HepG2 (cell line): ENCODE measurements around the gene CRAMP1. TPM values are rescaled to one million over a fixed set of nuclear protein-coding genes. Genes with fewer than 3 reads are reported as not detected.

Source experiments
- ATAC-seq: fragments of 200-7000 bp; cut with Tn5 transposase; 3 replicates; pipeline ENCODE4 v1.9.1; 2020; ENCODE audit warnings: mild to moderate bottlenecking, moderate library complexity
- BruUV-seq: library from RNA; stranded (reverse); fragments of 400-500 nt; replicated peaks from 2 replicates; lab custom pipeline; 2021; lab: Mats Ljungman, UMichigan
- CTCF ChIA-PET: fragments of 300-600 bp; formaldehyde crosslinking; extraction: SDS; loops from one replicate; lab custom pipeline; 2021; ENCODE audit warnings: low total read pairs, inconsistent platforms, low intra/inter-chr PET ratio; lab: Yijun Ruan, JAX
- POLR2A ChIA-PET: fragments of 350-600 bp; sonication (Branson Sonifier 250); formaldehyde crosslinking; loops from one replicate; lab custom pipeline; 2020; ENCODE audit warnings: antibody characterized with exemption, inconsistent platforms; lab: Yijun Ruan, JAX
- DNase-seq: peaks from one replicate; pipeline ENCODE4 v3.0.0-alpha.2; 2015; ENCODE audit warnings: low spot score
- FAIRE-seq: peaks from 3 replicates; lab custom pipeline; 2011; peaks lifted over from hg19 to GRCh38; lab: Jason Lieb, UNC
- H2AFZ ChIP-seq: one replicate; pipeline ENCODE4 v1.6.1; 2011; ENCODE audit warnings: low read length, inconsistent platforms
- H3K27ac ChIP-seq: fragments of 300-600 bp; 3 replicates; pipeline ENCODE4 v1.8.0; 2011; ENCODE audit warnings: mixed run types, mild to moderate bottlenecking, mixed read lengths, low read length, inconsistent platforms; ENCODE audit not compliant: insufficient read depth; ENCODE audit errors: extremely low read length
- H3K27me3 ChIP-seq, 2 experiments: fragments of 200-600 bp in 1 of 2; 2 replicates in 1 of 2; 3 replicates in 1 of 2; pipeline versions ENCODE4 v1.6.0 to v1.8.0; 2011; ENCODE audit warnings: low read length in 2 of 2, mild to moderate bottlenecking in 2 of 2, moderate library complexity in 2 of 2, inconsistent platforms in 1 of 2; ENCODE audit not compliant: insufficient read depth in 2 of 2, control insufficient read depth in 1 of 2
- H3K36me3 ChIP-seq, 2 experiments: fragments of 200-600 bp in 1 of 2; replicated peaks in 1 of 2; 2 replicates in 1 of 2; 3 replicates in 1 of 2; pipeline versions ENCODE4 v1.5.1 to v1.8.0; 2011; ENCODE audit warnings: low read length in 2 of 2, inconsistent platforms in 1 of 2; ENCODE audit not compliant: insufficient read depth in 2 of 2, control insufficient read depth in 1 of 2
- H3K4me1 ChIP-seq: 2 replicates; pipeline ENCODE4 v1.5.1; 2012; ENCODE audit warnings: low read length, inconsistent platforms; ENCODE audit not compliant: insufficient read depth
- H3K4me2 ChIP-seq: 2 replicates; pipeline ENCODE4 v1.6.0; 2011; ENCODE audit warnings: low read depth, low read length, inconsistent platforms
- H3K4me3 ChIP-seq, 3 experiments: fragments of 200-600 bp in 1 of 3; sonication (generic), shearing (Covaris generic) in 1 of 3; replicated peaks in 1 of 3; 2 replicates each; pipeline ENCODE4 v1.5.1; 2011 to 2016; ENCODE audit warnings: low read length in 3 of 3, inconsistent platforms in 2 of 3, low read depth in 2 of 3, mild to moderate bottlenecking in 2 of 3, control low read depth in 1 of 3, mixed read lengths in 1 of 3; ENCODE audit not compliant: insufficient read depth in 1 of 3
- H3K79me2 ChIP-seq: one replicate; pipeline ENCODE4 v1.6.1; 2011; ENCODE audit warnings: low read length, inconsistent platforms; ENCODE audit not compliant: insufficient read depth
- H3K9ac ChIP-seq: 2 replicates; pipeline ENCODE4 v1.6.0; 2011; ENCODE audit warnings: mild to moderate bottlenecking, low read depth, low read length, inconsistent platforms; ENCODE audit not compliant: insufficient read depth
- H3K9me3 ChIP-seq: 2 replicates; pipeline ENCODE4 v1.5.1; 2012; ENCODE audit warnings: mild to moderate bottlenecking, low read length
- H4K20me1 ChIP-seq: 2 replicates; pipeline ENCODE4 v1.6.0; 2011; ENCODE audit warnings: inconsistent platforms, mild to moderate bottlenecking, low read length, moderate library complexity; ENCODE audit not compliant: insufficient read depth
- CHCHD3 ChIP-seq: sonication (generic); formaldehyde crosslinking; IDR thresholded peaks from 2 replicates; pipeline ENCODE4 v1.8.0; 2022; ENCODE audit warnings: mild to moderate bottlenecking, missing genetic modification reagents, moderate library complexity
- FOSL1 ChIP-seq: sonication (generic); formaldehyde crosslinking; IDR thresholded peaks from 2 replicates; pipeline ENCODE4 v1.9.0; 2021; ENCODE audit warnings: missing genetic modification reagents, borderline replicate concordance
- GLI4 ChIP-seq: sonication (generic); formaldehyde crosslinking; IDR thresholded peaks from 2 replicates; pipeline ENCODE4 v1.5.1; 2020; ENCODE audit warnings: missing genetic modification reagents, mild to moderate bottlenecking, moderate library complexity, borderline replicate concordance
- MAFK ChIP-seq, 2 experiments: IDR thresholded peaks in 1 of 2; conservative IDR thresholded peaks in 1 of 2; 2 replicates each; pipeline ENCODE4 v1.6.1; 2011; ENCODE audit warnings: improper control_type of control experiment in 2 of 2, low read length in 2 of 2
- MED8 ChIP-seq: sonication (generic); formaldehyde crosslinking; IDR thresholded peaks from 2 replicates; pipeline ENCODE4 v1.8.1; 2023; ENCODE audit warnings: mild to moderate bottlenecking, missing genetic modification reagents; ENCODE audit not compliant: insufficient replicate concordance
- NCOA2 ChIP-seq: sonication (generic); formaldehyde crosslinking; IDR thresholded peaks from 2 replicates; pipeline ENCODE4 v1.8.0; 2022; ENCODE audit warnings: inconsistent platforms
- NPAS2 ChIP-seq: sonication (generic); formaldehyde crosslinking; IDR thresholded peaks from 2 replicates; pipeline ENCODE4 v1.8.0; 2022; ENCODE audit warnings: mild to moderate bottlenecking, missing genetic modification reagents, borderline replicate concordance
- PRMT3 ChIP-seq: sonication (generic); formaldehyde crosslinking; IDR thresholded peaks from 2 replicates; pipeline ENCODE4 v1.8.1; 2022; ENCODE audit warnings: low read depth, mild to moderate bottlenecking, moderate library complexity, missing genetic modification reagents, borderline replicate concordance
- RCOR2 ChIP-seq: IDR thresholded peaks from 2 replicates; pipeline ENCODE4 v1.6.1; 2016; ENCODE audit warnings: missing biosample characterization, missing genetic modification reagents
- RELA ChIP-seq: sonication (generic); formaldehyde crosslinking; IDR thresholded peaks from 2 replicates; pipeline ENCODE4 v1.4.0; 2020; ENCODE audit warnings: missing genetic modification reagents
- REXO4 ChIP-seq: sonication (generic); formaldehyde crosslinking; IDR thresholded peaks from 2 replicates; pipeline ENCODE4 v1.8.0; 2022; ENCODE audit warnings: missing genetic modification reagents, mild to moderate bottlenecking, borderline replicate concordance
- SIN3B ChIP-seq: fragments of 150-350 bp; IDR thresholded peaks from 2 replicates; pipeline ENCODE4 v1.6.1; 2014; ENCODE audit warnings: low read length
- SMC3 ChIP-seq: IDR thresholded peaks from 2 replicates; pipeline ENCODE4 v1.6.1; 2011; ENCODE audit warnings: low read length, improper control_type of control experiment
- SOX13 ChIP-seq, 3 experiments: fragments of 450-650 bp in 1 of 3; sonication (generic) in 1 of 3; formaldehyde crosslinking in 1 of 3; IDR thresholded peaks in 2 of 3; conservative IDR thresholded peaks in 1 of 3; 2 replicates each; pipeline versions ENCODE4 v1.5.0 to v1.6.1; 2016 to 2020; ENCODE audit warnings: antibody characterized with exemption in 1 of 3, mild to moderate bottlenecking in 1 of 3, missing compliant biosample characterization in 1 of 3, missing genetic modification reagents in 1 of 3, moderate library complexity in 1 of 3
- SOX6 ChIP-seq, 2 experiments: fragments of 450-650 bp in 1 of 2; sonication (generic) in 1 of 2; formaldehyde crosslinking in 1 of 2; IDR thresholded peaks; 2 replicates each; pipeline versions ENCODE4 v1.4.0 to v1.6.1; 2017 to 2020; ENCODE audit warnings: antibody characterized with exemption in 1 of 2, mild to moderate bottlenecking in 1 of 2, missing genetic modification reagents in 1 of 2
- TBL1XR1 ChIP-seq: fragments of 150-350 bp; IDR thresholded peaks from 2 replicates; pipeline ENCODE4 v1.6.1; 2014; ENCODE audit warnings: borderline replicate concordance, low read length; ENCODE audit not compliant: partially characterized antibody
- ZNF7 ChIP-seq: IDR thresholded peaks from 2 replicates; pipeline ENCODE4 v1.6.1; 2016; ENCODE audit warnings: missing biosample characterization, missing genetic modification reagents
- ZNF878 ChIP-seq: sonication (generic); formaldehyde crosslinking; IDR thresholded peaks from 2 replicates; pipeline ENCODE4 v1.8.1; 2023; ENCODE audit warnings: mild to moderate bottlenecking, missing genetic modification reagents, moderate library complexity
- WGBS: methylation state at CpG from one replicate; pipeline ENCODE4 v1.1.6; 2017; ENCODE audit warnings: low lambda C conversion rate; 5-methylcytosine and 5-hydroxymethylcytosine counted together
- in situ Hi-C: cut with HindIII; loops from 2 replicates; pipeline ENCODE4 v1.10.0; 2017; ENCODE audit warnings: low pct_unique_long_range_greater_than_20kb; ENCODE audit not compliant: extremely low pct_ligation_motif_present
- intact Hi-C: fragments of 100-400 bp; cut with micrococcal nuclease; formaldehyde crosslinking; loops from one replicate; pipeline ENCODE4 v1.10.0; 2022; ENCODE audit not compliant: unreplicated experiment
- polyA plus RNA-seq, 8 experiments: library from polyadenylated mRNA; depleted of rRNA in 3 of 8; stranded (reverse) in 7 of 8; unstranded in 1 of 8; fragments of >200 nt; fragmentation: Illumina TruSeq in 4 of 8; extraction: Trizol in 4 of 8; gene quantifications; 2 replicates each; pipeline versions ENCODE4 v1.2.1 to v1.2.3, GENCODE V29; 2011 to 2016; ENCODE audit warnings: low read depth in 4 of 8, missing spikeins in 1 of 8, mixed read lengths in 1 of 8; ENCODE audit not compliant: insufficient read depth in 1 of 8
- total RNA-seq, 5 experiments: library from RNA; depleted of rRNA; stranded (reverse); fragments of >200 nt; fragmentation: Illumina TruSeq; extraction: Trizol; gene quantifications; 2 replicates each; pipeline ENCODE4 v1.2.3, GENCODE V29; 2016; ENCODE audit warnings: low read depth in 1 of 5
- TF ChIP-seq, protein P1 (sequence below): sonication (generic); formaldehyde crosslinking; IDR thresholded peaks from 2 replicates; pipeline ENCODE4 v1.5.0; 2020; ENCODE audit warnings: missing genetic modification reagents

The CRAMP1 gene
- total and polyA plus RNA-seq, 2 of the 13 experiments (the other 11 are each of a cell fraction or from before 2014, with no cell fraction given): 6.8 to 9.7 TPM

DNA sequence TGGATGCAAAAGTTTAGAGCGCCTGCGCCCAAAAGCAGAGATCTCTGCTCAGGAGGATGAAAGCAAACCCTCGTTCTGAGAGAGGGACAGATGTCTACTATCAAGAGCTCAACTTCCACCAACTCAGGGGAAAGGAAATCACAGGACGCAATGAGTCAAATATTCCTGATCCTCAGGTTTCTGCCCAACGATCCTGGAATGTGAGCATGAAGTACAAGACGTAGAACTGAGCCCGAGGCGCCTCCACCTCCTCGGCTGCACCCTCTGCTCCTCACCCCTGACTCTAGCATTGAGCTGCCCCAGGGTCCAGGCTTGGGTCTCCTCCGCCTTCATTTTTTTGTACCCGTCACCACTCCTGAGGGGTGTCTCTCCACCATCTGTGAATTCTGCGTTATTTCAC lies 15.6 kb upstream of the CRAMP1 start:
- H2AFZ ChIP-seq: no peak overlapping the region
- ChIA-PET CTCF (no interaction called here), POLR2A (no interaction called here)
- H3K27me3 ChIP-seq: no peaks in the 10 kb centered on the region
- WGBS: 93% methylated on average over 12 of the region's 12 CpGs
- no peak overlapping the region for H3K27ac ChIP-seq
- no peak overlapping the region for H3K4me3 ChIP-seq
- DNase-seq (no peak), ATAC-seq (no peak), FAIRE-seq (no peak)
- no TSS peak for BruUV-seq
- no peak overlapping the region for H3K9ac ChIP-seq
- H3K9me3 ChIP-seq: no peaks in the 10 kb centered on the region
- peaks cover 17% of the 10 kb centered on the region for H3K4me1 ChIP-seq
- no peaks in the 10 kb centered on the region for H3K79me2 ChIP-seq
- H3K36me3 ChIP-seq: peaks cover 4 to 15% of the 10 kb centered on the region in 2 experiments; a peak in 2 of 5 replicates
- intact Hi-C loops (no loop called here), in situ Hi-C loops (no loop called here)
- no peak for TF ChIP-seq TBL1XR1
- no peak for TF ChIP-seq SIN3B
- no peak for TF ChIP-seq GLI4 (CRISPR knock-in tag)
- TF ChIP-seq NPAS2: no peak
- no peak for TF ChIP-seq SOX6 (IDR thresholded peaks at IDR 0.05)
- TF ChIP-seq SOX6 (CRISPR knock-in tag; IDR thresholded peaks at IDR 0.05): no peak
- TF ChIP-seq REXO4: no peak
- no peak for TF ChIP-seq CHCHD3 (CRISPR knock-in tag)
- TF ChIP-seq MED8 (CRISPR knock-in tag): no peak
- TF ChIP-seq RELA (CRISPR knock-in tag): no peak
- TF ChIP-seq, protein P1, sequence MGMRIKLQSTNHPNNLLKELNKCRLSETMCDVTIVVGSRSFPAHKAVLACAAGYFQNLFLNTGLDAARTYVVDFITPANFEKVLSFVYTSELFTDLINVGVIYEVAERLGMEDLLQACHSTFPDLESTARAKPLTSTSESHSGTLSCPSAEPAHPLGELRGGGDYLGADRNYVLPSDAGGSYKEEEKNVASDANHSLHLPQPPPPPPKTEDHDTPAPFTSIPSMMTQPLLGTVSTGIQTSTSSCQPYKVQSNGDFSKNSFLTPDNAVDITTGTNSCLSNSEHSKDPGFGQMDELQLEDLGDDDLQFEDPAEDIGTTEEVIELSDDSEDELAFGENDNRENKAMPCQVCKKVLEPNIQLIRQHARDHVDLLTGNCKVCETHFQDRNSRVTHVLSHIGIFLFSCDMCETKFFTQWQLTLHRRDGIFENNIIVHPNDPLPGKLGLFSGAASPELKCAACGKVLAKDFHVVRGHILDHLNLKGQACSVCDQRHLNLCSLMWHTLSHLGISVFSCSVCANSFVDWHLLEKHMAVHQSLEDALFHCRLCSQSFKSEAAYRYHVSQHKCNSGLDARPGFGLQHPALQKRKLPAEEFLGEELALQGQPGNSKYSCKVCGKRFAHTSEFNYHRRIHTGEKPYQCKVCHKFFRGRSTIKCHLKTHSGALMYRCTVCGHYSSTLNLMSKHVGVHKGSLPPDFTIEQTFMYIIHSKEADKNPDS (CRISPR knock-in tag): no peak
- TF ChIP-seq RCOR2: no peak
- TF ChIP-seq SOX13 (IDR thresholded peaks at IDR 0.05): no peak
- no peak for TF ChIP-seq SOX13 (CRISPR knock-in tag; conservative IDR thresholded peaks at IDR 0.05 in 1 of 2, IDR thresholded peaks at IDR 0.05 in 1 of 2)
- no peak for TF ChIP-seq FOSL1
- no peak for TF ChIP-seq SMC3
- no peak for TF ChIP-seq MAFK (conservative IDR thresholded peaks at IDR 0.05 in 1 of 2, IDR thresholded peaks at IDR 0.05 in 1 of 2; ENCODE audit: low read length in 2 of 2)
- no peak for TF ChIP-seq NCOA2
- no peak for TF ChIP-seq ZNF7
- no peak for TF ChIP-seq PRMT3 (CRISPR knock-in tag)
- TF ChIP-seq ZNF878: no peak
- no peak overlapping the region for H3K4me2 ChIP-seq
- no peaks in the 10 kb centered on the region for H4K20me1 ChIP-seq
